A549 (cell line): ENCODE results near the gene TFAP2B. TPM values are rescaled to one million over a fixed set of nuclear protein-coding genes. Genes with fewer than 3 reads are reported as not detected.

Experiments
- ATAC-seq, 2 experiments: fragments of 200-7000 bp in 1 of 2; fragments of >200 bp in 1 of 2; cut with Nextera tagmentation in 1 of 2; cut with Tn5 transposase in 1 of 2; 3 replicates each; pipeline versions ENCODE4 v1.8.0 to v1.9.1; 2018 to 2020; ENCODE audit warnings: mild to moderate bottlenecking in 1 of 2, moderate library complexity in 1 of 2
- CTCF ChIA-PET: fragments of 300-600 bp; sonication (Branson Sonifier 250); formaldehyde crosslinking; extraction: SDS; loops from one replicate; lab custom pipeline; 2021; ENCODE audit warnings: antibody characterized with exemption, inconsistent platforms; lab: Yijun Ruan, JAX
- POLR2A ChIA-PET: fragments of 350-600 bp; formaldehyde crosslinking; extraction: SDS; loops from one replicate; lab custom pipeline; 2021; ENCODE audit warnings: antibody characterized with exemption, inconsistent platforms; lab: Yijun Ruan, JAX
- DNase-seq, 2 experiments: peaks; one replicate each; pipeline versions ENCODE4 v3.0.0 to v3.0.0-alpha.2; 2011 to 2016; ENCODE audit warnings: low read depth in 1 of 2, low spot score in 1 of 2
- FAIRE-seq: peaks from 2 replicates; lab custom pipeline; 2011; peaks lifted over from hg19 to GRCh38; lab: Jason Lieb, UNC
- H3K27ac ChIP-seq, 2 experiments: fragments of >200 bp; sonication (Bioruptor Twin); formaldehyde crosslinking; 3 replicates each; pipeline ENCODE4 v1.5.1; 2016 to 2017
- H3K4me1 ChIP-seq: fragments of >200 bp; sonication (Bioruptor Twin); formaldehyde crosslinking; 3 replicates; pipeline ENCODE4 v1.6.1; 2016
- H3K4me2 ChIP-seq: fragments of >200 bp; sonication (Bioruptor Twin); formaldehyde crosslinking; 3 replicates; pipeline ENCODE4 v1.6.1; 2016
- H3K4me3 ChIP-seq: fragments of >200 bp; sonication (Bioruptor Twin); formaldehyde crosslinking; 3 replicates; pipeline ENCODE4 v1.5.1; 2016
- H3K9me3 ChIP-seq: fragments of >200 bp; sonication (Bioruptor Twin); formaldehyde crosslinking; 3 replicates; pipeline ENCODE4 v1.6.1; 2016
- CHD4 ChIP-seq: fragments of 200-600 bp; sonication (generic); IDR thresholded peaks from 2 replicates; pipeline ENCODE4 v1.6.1; 2016; ENCODE audit warnings: antibody characterized with exemption, mild to moderate bottlenecking, borderline replicate concordance
- EHF ChIP-seq: fragments of 250-450 bp; sonication (Bioruptor Pico); IDR thresholded peaks from 2 replicates; pipeline ENCODE4 v1.5.0; 2020; ENCODE audit warnings: mild to moderate bottlenecking
- EP300 ChIP-seq, 2 experiments: fragments of >200 bp; sonication (Bioruptor Twin); formaldehyde crosslinking; IDR thresholded peaks; 2 replicates in 1 of 2; 3 replicates in 1 of 2; pipeline ENCODE4 v1.6.1; 2016 to 2017
- FOSL2 ChIP-seq, 2 experiments: fragments of 450-650 bp in 1 of 2; fragments of >200 bp in 1 of 2; sonication (Bioruptor Twin) in 1 of 2; formaldehyde crosslinking; IDR thresholded peaks; 2 replicates each; pipeline versions ENCODE4 v1.5.0 to v1.6.1; 2016 to 2020; ENCODE audit warnings: mild to moderate bottlenecking in 1 of 2, moderate library complexity in 1 of 2
- FOXS1 ChIP-seq: fragments of 250-450 bp; sonication (Bioruptor Pico); IDR thresholded peaks from 2 replicates; pipeline ENCODE4 v1.5.0; 2020; ENCODE audit warnings: mild to moderate bottlenecking, moderate library complexity
- HDAC2 ChIP-seq: fragments of 200-600 bp; sonication (generic); IDR thresholded peaks from 2 replicates; pipeline ENCODE4 v1.6.1; 2016
- HEYL ChIP-seq: fragments of 250-450 bp; sonication (Bioruptor Pico); IDR thresholded peaks from 2 replicates; pipeline ENCODE4 v1.8.0; 2021; ENCODE audit warnings: mild to moderate bottlenecking, moderate library complexity
- HOXA7 ChIP-seq: fragments of 250-450 bp; sonication (Bioruptor Pico); IDR thresholded peaks from 2 replicates; pipeline ENCODE4 v1.5.0; 2020; ENCODE audit warnings: mild to moderate bottlenecking, moderate library complexity
- JUNB ChIP-seq: fragments of >200 bp; sonication (Bioruptor Twin); formaldehyde crosslinking; IDR thresholded peaks from 2 replicates; pipeline ENCODE4 v1.6.1; 2016
- KDM5A ChIP-seq: fragments of 200-600 bp; sonication (generic); IDR thresholded peaks from 2 replicates; pipeline ENCODE4 v1.6.1; 2016; ENCODE audit warnings: antibody characterized with exemption, mild to moderate bottlenecking
- MAFK ChIP-seq: fragments of 450-650 bp; IDR thresholded peaks from 2 replicates; pipeline ENCODE4 v1.6.1; 2014; ENCODE audit not compliant: partially characterized antibody
- MAZ ChIP-seq: fragments of 150-350 bp; IDR thresholded peaks from 2 replicates; pipeline ENCODE4 v1.6.1; 2014; ENCODE audit warnings: antibody characterized with exemption, low read depth, low read length, borderline replicate concordance
- POLR2AphosphoS2 ChIP-seq: conservative IDR thresholded peaks from 2 replicates; pipeline ENCODE4 v1.6.1; 2012; ENCODE audit warnings: low read length, improper control_type of control experiment, inconsistent platforms
- RARB ChIP-seq: fragments of 250-450 bp; sonication (Bioruptor Pico); IDR thresholded peaks from 2 replicates; pipeline ENCODE4 v1.8.0; 2021; ENCODE audit warnings: mild to moderate bottlenecking, moderate library complexity
- SMC3 ChIP-seq: fragments of >200 bp; sonication (Bioruptor Twin); formaldehyde crosslinking; IDR thresholded peaks from 3 replicates; pipeline ENCODE4 v1.6.1; 2018; ENCODE audit warnings: inconsistent platforms
- TP53 ChIP-seq: fragments of 250-450 bp; sonication (Bioruptor Pico); IDR thresholded peaks from 2 replicates; pipeline ENCODE4 v1.5.0; 2021; ENCODE audit warnings: mild to moderate bottlenecking, moderate library complexity
- ZSCAN20 ChIP-seq: fragments of 250-450 bp; sonication (Bioruptor Pico); IDR thresholded peaks from 2 replicates; pipeline ENCODE4 v1.8.0; 2022; ENCODE audit warnings: mild to moderate bottlenecking, moderate library complexity
- WGBS: methylation state at CpG from one replicate; pipeline ENCODE4 v1.1.6; 2017; ENCODE audit errors: missing lambda C conversion rate; 5-methylcytosine and 5-hydroxymethylcytosine counted together
- polyA plus RNA-seq, 4 experiments: library from polyadenylated mRNA; depleted of rRNA in 3 of 4; stranded (reverse); fragments of >200 nt; fragmentation: RNase III in 1 of 4; extraction: RNeasy Plus Mini Kit Qiagen cat#74134 plus additional on column Dnase treatment in 1 of 4; gene quantifications; 2 replicates in 3 of 4; 3 replicates in 1 of 4; pipeline ENCODE4 v1.2.3, GENCODE V29; 2011 to 2017
- TF ChIP-seq, protein P1 (sequence below): fragments of >200 bp; sonication (Bioruptor Twin); formaldehyde crosslinking; IDR thresholded peaks from 3 replicates; pipeline ENCODE4 v1.6.1; 2016
- TF ChIP-seq, protein P2 (sequence below): fragments of 250-450 bp; sonication (Bioruptor Pico); IDR thresholded peaks from 2 replicates; pipeline ENCODE4 v1.5.0; 2020; ENCODE audit warnings: low read depth, mild to moderate bottlenecking, moderate library complexity
- TF ChIP-seq, protein P3 (sequence below): fragments of 450-650 bp; IDR thresholded peaks from 2 replicates; pipeline ENCODE4 v1.6.1; 2014; ENCODE audit warnings: antibody characterized with exemption
- TF ChIP-seq, protein P4 (sequence below): fragments of >200 bp; sonication (Bioruptor Twin); formaldehyde crosslinking; IDR thresholded peaks from 3 replicates; pipeline ENCODE4 v1.5.1; 2016

Gene TFAP2B
- polyA plus RNA-seq, 2 of the 4 experiments (the other 2 are of a cell fraction), result not detected

DNA sequence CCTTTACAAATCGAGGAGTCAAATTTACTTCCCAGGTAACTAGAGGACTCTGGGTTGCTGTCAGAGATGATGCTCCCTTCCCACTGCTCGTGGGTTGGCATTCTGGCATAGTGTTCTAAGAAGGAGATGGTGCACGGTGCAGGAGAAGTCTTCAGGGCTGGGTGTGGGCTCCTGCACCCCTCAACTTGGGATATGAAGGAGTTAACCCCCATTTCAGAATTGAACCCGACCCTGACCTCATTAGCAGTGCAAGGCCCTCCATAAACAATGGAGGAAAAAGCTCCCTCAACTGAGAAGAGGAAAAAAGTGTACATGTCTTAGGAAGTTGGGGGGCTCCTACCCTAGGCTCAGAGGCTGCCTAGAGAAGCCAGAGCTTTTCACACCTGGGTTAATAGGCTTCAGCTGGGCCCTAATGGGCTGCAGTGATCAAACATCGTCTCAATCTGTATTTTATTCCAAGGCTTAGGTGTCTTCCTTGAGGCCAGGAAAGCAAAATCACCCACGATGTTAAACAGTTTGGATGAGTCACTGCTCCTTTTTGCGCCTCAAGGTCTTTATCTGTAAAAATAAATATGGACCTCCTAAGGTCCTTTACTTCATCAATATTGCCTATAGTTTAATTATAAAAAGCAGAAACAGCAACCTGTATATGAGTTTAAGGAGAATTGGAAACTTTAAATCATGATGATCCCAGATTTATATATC lies 29.4 kb downstream of the TFAP2B start:
- no peak for FAIRE-seq
- Histone ChIP-seq H3K4me2 (no peak overlapping the region), H3K9me3 (no peaks in the 10 kb centered on the region), H3K27ac (no peak overlapping the region), H3K4me1 (no peaks in the 10 kb centered on the region), H3K4me3 (no peak overlapping the region)
- ChIA-PET POLR2A (no interaction called here), CTCF (no interaction called here)
- no peak for ATAC-seq
- WGBS, result 5% methylated on average over 7 of the region's 7 CpGs
- no peak for DNase-seq
- no peak for TF ChIP-seq KDM5A
- TF ChIP-seq, protein P1, sequence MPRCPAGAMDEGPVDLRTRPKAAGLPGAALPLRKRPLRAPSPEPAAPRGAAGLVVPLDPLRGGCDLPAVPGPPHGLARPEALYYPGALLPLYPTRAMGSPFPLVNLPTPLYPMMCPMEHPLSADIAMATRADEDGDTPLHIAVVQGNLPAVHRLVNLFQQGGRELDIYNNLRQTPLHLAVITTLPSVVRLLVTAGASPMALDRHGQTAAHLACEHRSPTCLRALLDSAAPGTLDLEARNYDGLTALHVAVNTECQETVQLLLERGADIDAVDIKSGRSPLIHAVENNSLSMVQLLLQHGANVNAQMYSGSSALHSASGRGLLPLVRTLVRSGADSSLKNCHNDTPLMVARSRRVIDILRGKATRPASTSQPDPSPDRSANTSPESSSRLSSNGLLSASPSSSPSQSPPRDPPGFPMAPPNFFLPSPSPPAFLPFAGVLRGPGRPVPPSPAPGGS, result no peak
- no peak for TF ChIP-seq POLR2AphosphoS2
- TF ChIP-seq FOXS1, result no peak
- TF ChIP-seq EHF (CRISPR knock-in tag), result no peak
- no peak for TF ChIP-seq HEYL (CRISPR knock-in tag)
- TF ChIP-seq EP300 (IDR thresholded peaks at IDR 0.05), result no peak
- no peak for TF ChIP-seq MAFK
- TF ChIP-seq, protein P2, sequence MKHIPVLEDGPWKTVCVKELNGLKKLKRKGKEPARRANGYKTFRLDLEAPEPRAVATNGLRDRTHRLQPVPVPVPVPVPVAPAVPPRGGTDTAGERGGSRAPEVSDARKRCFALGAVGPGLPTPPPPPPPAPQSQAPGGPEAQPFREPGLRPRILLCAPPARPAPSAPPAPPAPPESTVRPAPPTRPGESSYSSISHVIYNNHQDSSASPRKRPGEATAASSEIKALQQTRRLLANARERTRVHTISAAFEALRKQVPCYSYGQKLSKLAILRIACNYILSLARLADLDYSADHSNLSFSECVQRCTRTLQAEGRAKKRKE, result no peak
- TF ChIP-seq HOXA7 (CRISPR knock-in tag), result no peak

DNA sequence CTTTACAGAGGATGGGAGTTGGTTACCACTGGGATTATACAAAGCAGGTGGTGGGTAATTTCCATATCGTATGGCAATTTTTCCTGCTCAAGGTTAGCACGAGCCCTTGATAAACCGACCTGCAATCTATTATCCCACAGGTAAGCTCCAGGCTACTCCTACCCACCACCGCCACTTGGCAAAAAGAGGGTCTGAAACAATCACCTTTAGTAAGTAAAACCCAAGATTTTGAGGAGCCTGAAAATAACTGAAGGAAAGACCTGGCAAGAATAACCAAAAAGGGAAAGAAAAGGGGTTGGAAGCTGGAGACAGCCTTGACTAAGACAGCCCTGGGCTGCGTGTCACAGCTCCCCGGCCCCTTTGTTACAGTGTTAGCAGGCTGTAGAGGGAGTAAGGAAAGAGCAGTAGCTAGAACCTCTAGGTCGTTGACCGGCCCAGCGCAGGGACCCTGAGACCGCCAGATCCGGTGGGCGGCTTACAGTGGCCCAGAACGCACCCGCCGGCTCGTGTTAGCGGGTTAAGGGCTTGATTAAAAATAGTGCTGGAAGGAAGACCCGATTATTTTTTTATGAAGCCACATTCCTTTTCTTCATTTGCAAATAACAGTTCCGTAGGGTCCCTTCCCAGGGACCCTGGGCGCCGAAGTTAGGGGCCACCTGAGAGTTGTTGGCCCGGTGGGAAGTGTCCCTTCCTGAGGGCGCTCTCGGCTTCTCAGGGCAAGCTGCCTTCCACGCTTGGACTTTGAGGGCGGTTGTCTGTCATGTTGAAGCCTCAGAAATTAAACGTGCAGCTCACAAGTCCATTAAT lies 30.5 kb downstream of the TFAP2B start:
- H3K27ac ChIP-seq, result no peak overlapping the region
- no peak for DNase-seq
- ATAC-seq, result no peak
- POLR2A ChIA-PET, result no interaction called here
- TF ChIP-seq JUNB (no peak), ZSCAN20 (CRISPR knock-in tag) (no peak), EHF (CRISPR knock-in tag) (no peak), HDAC2 (no peak), FOSL2 (IDR thresholded peaks at IDR 0.05) (no peak), FOSL2 (CRISPR knock-in tag; IDR thresholded peaks at IDR 0.05) (no peak), SMC3 (no peak), CHD4 (no peak), MAZ (no peak), HEYL (CRISPR knock-in tag) (no peak), TP53 (CRISPR knock-in tag) (no peak), RARB (CRISPR knock-in tag) (no peak)
- TF ChIP-seq, protein P3, sequence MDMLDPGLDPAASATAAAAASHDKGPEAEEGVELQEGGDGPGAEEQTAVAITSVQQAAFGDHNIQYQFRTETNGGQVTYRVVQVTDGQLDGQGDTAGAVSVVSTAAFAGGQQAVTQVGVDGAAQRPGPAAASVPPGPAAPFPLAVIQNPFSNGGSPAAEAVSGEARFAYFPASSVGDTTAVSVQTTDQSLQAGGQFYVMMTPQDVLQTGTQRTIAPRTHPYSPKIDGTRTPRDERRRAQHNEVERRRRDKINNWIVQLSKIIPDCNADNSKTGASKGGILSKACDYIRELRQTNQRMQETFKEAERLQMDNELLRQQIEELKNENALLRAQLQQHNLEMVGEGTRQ, result no peak
- TF ChIP-seq, protein P4, sequence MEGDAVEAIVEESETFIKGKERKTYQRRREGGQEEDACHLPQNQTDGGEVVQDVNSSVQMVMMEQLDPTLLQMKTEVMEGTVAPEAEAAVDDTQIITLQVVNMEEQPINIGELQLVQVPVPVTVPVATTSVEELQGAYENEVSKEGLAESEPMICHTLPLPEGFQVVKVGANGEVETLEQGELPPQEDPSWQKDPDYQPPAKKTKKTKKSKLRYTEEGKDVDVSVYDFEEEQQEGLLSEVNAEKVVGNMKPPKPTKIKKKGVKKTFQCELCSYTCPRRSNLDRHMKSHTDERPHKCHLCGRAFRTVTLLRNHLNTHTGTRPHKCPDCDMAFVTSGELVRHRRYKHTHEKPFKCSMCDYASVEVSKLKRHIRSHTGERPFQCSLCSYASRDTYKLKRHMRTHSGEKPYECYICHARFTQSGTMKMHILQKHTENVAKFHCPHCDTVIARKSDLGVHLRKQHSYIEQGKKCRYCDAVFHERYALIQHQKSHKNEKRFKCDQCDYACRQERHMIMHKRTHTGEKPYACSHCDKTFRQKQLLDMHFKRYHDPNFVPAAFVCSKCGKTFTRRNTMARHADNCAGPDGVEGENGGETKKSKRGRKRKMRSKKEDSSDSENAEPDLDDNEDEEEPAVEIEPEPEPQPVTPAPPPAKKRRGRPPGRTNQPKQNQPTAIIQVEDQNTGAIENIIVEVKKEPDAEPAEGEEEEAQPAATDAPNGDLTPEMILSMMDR, result no peak
- TF ChIP-seq, all 56 proteins: peak for 0
- Histone ChIP-seq H3K4me2 (no peak overlapping the region), H3K4me1 (no peaks in the 10 kb centered on the region), H3K9me3 (no peaks in the 10 kb centered on the region), H3K4me3 (no peak overlapping the region)
- WGBS, result 20% methylated on average over 27 of the region's 27 CpGs
- CTCF ChIA-PET, result no interaction called here
- no peak for FAIRE-seq
